ENCODE measurements around the gene TULP4.

GRCh38 chr6:158472447-158472846, 160.2 kb downstream of the TULP4 start:
- TF ChIP-seq CSDC2 (CRISPR knock-in tag; IDR thresholded peaks at IDR 0.05) (no peak), PATZ1 (CRISPR knock-in tag; IDR thresholded peaks at IDR 0.05; ENCODE audit: borderline replicate concordance) (no peak), ESRRG (CRISPR knock-in tag; IDR thresholded peaks at IDR 0.05) (no peak), BACH2 (CRISPR knock-in tag; IDR thresholded peaks at IDR 0.05; ENCODE audit: borderline replicate concordance) (no peak), RARB (CRISPR knock-in tag; IDR thresholded peaks at IDR 0.05) (no peak), SNAI2 (CRISPR knock-in tag; IDR thresholded peaks at IDR 0.05) (no peak), ZFP30 (CRISPR knock-in tag; IDR thresholded peaks at IDR 0.05) (no peak), ZNF8 (CRISPR knock-in tag; IDR thresholded peaks at IDR 0.05) (no peak), ARNTL (CRISPR knock-in tag; IDR thresholded peaks at IDR 0.05; ENCODE audit: borderline replicate concordance, low read depth) (no peak), POU6F1 (CRISPR knock-in tag; IDR thresholded peaks at IDR 0.05; ENCODE audit: borderline replicate concordance, low read depth) (no peak)

Data from SK-N-SH treated with all-trans-retinoic acid at 6 μM for 48 hours (cell line).